Osteocyte (in vitro differentiated cells): Measurements from ENCODE around the gene LARP1B. TPM values are rescaled to one million over a fixed set of nuclear protein-coding genes. Genes with fewer than 3 reads are reported as not detected.

Source experiments
- DNase-seq: peaks from one replicate; pipeline ENCODE4 v3.0.0; 2021; ENCODE audit warnings: mixed read lengths; ENCODE audit not compliant: unreplicated experiment; ENCODE audit errors: extremely low spot score
- H3K27ac Mint-ChIP-seq: one replicate; pipeline ENCODE4 v1.8.0; 2021; ENCODE audit warnings: mild to moderate bottlenecking, mixed read lengths; ENCODE audit not compliant: unreplicated experiment
- H3K27me3 Mint-ChIP-seq: one replicate; pipeline ENCODE4 v1.8.0; 2021; ENCODE audit warnings: mixed read lengths; ENCODE audit not compliant: unreplicated experiment
- H3K36me3 Mint-ChIP-seq: one replicate; pipeline ENCODE4 v1.8.0; 2021; ENCODE audit warnings: mixed read lengths; ENCODE audit not compliant: unreplicated experiment
- H3K4me1 Mint-ChIP-seq: one replicate; pipeline ENCODE4 v1.8.0; 2021; ENCODE audit warnings: mixed read lengths; ENCODE audit not compliant: unreplicated experiment
- H3K4me3 Mint-ChIP-seq: one replicate; pipeline ENCODE4 v1.8.0; 2021; ENCODE audit warnings: mild to moderate bottlenecking, moderate library complexity, mixed read lengths; ENCODE audit not compliant: unreplicated experiment
- H3K9me3 Mint-ChIP-seq: one replicate; pipeline ENCODE4 v1.8.0; 2021; ENCODE audit warnings: mixed read lengths; ENCODE audit not compliant: unreplicated experiment
- CTCF ChIP-seq: fragments of 200-600 bp; sonication (generic); IDR thresholded peaks from 2 replicates; pipeline ENCODE4 v1.5.0; 2021; ENCODE audit warnings: antibody characterized with exemption, mild to moderate bottlenecking, moderate library complexity
- total RNA-seq: library from RNA; stranded (reverse); gene quantifications from 2 replicates; pipeline ENCODE4 v1.2.1, GENCODE V29; 2021

The LARP1B gene
- total RNA-seq, 1 donor from 2014 or later, result 18.6 TPM

DNA sequence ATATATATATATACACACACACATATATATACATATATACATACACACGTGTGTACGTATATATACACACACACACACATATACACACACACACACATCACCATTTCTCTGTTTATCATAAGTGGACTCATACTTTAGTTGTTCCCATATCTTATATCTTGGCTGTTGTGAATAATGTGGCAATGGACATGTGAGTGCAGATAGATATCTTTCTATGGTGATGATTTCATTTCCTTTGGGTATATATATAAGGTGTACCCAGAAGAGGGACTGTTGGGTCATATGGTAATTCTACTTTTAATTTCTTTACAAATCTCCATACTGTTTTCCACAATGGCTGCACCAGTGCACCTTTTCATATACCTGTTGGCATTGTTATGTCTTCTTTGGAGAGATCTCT, 105.9 kb downstream of the LARP1B start:
- H3K9me3 Mint-ChIP-seq, result no peaks in the 10 kb centered on the region
- H3K4me1 Mint-ChIP-seq, result peaks cover 28% of the 10 kb centered on the region
- no peaks in the 10 kb centered on the region for H3K27me3 Mint-ChIP-seq
- no peak for TF ChIP-seq CTCF
- no peak overlapping the region for H3K27ac Mint-ChIP-seq
- no peaks in the 10 kb centered on the region for H3K36me3 Mint-ChIP-seq
- no peak overlapping the region for H3K4me3 Mint-ChIP-seq
- DNase-seq, result no peak

DNA sequence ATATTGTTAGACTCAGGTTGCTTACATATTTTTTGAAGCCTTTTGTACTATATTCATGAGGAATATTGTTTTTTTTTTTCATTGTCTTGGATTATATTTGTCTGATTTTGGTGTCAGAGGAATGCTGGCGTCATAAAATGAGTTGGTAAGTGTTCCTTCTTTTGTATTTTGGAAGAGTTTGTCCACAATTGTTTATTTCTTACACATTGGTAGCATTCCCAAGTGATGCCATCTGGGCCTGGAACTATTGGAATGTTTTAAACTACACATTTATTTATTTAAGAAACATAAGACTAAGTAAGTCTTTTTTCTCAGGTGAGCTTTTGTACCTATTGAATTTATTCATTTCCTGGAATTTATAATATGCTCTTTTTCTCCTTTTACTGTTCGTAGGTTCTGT, 107.6 kb downstream of the LARP1B start:
- no peak for TF ChIP-seq CTCF
- Mint-ChIP-seq H3K9me3 (no peaks in the 10 kb centered on the region), H3K27ac (no peak overlapping the region), H3K36me3 (no peaks in the 10 kb centered on the region), H3K4me3 (no peak overlapping the region), H3K27me3 (no peaks in the 10 kb centered on the region), H3K4me1 (peaks cover 11% of the 10 kb centered on the region)
- no peak for DNase-seq

- Mint-ChIP-seq H3K27ac (no peak overlapping the region), H3K27me3 (no peaks in the 10 kb centered on the region), H3K4me1 (peaks cover 10% of the 10 kb centered on the region), H3K9me3 (no peaks in the 10 kb centered on the region), H3K4me3 (no peak overlapping the region), H3K36me3 (no peaks in the 10 kb centered on the region)
- no peak for TF ChIP-seq CTCF
- DNase-seq, result no peak
Observed at GRCh38 chr4:128169245-128169644, 108.1 kb downstream of the LARP1B start.

- Mint-ChIP-seq H3K27ac (no peak overlapping the region), H3K4me1 (peaks cover 5% of the 10 kb centered on the region), H3K27me3 (no peaks in the 10 kb centered on the region), H3K4me3 (no peak overlapping the region), H3K9me3 (no peaks in the 10 kb centered on the region), H3K36me3 (peaks cover 14% of the 10 kb centered on the region)
- DNase-seq, result no peak
- no peak for TF ChIP-seq CTCF
Observed at GRCh38 chr4:128176643-128177042, 115.5 kb downstream of the LARP1B start.

DNA sequence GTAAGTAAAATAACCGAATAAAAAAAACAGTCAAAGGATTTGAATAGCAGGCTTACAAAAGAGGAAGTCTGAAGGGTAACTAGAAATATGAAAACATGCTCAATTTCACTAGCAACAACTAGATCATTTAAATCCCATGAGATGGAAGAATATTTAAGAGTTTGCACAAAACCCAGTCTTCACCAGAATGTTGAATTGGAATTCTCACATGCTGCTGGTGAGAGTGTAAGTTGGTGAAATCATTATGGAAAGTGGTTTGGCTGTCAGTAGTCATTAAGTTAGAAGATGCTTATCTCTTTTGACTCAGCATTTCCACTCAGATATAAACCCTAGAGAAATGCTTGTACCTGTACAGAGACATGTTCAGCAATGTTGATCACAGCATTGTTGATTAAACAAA, 116.4 kb downstream of the LARP1B start:
- Mint-ChIP-seq H3K27ac (peak overlapping the region; percentile 9), H3K4me3 (no peak overlapping the region), H3K9me3 (peaks cover 2% of the 10 kb centered on the region), H3K36me3 (peaks cover 18% of the 10 kb centered on the region), H3K4me1 (peaks cover 5% of the 10 kb centered on the region), H3K27me3 (no peaks in the 10 kb centered on the region)
- TF ChIP-seq CTCF, result no peak
- no peak for DNase-seq
